ENCODE measurements around the gene DIS3. TPM values are rescaled to one million over a fixed set of nuclear protein-coding genes. Genes with fewer than 3 reads are reported as not detected.

The DIS3 gene
- total RNA-seq, 1 experiment from 2014 or later, result 21.8 TPM

GRCh38 chr13:72804301-72804700, 22.6 kb upstream of the DIS3 start:
- DNase-seq (ENCODE audit: low read depth, low spot score), result no peak
- Histone ChIP-seq H3K4me1 (ENCODE audit: control insufficient read depth, insufficient read depth, low read length) (no peaks in the 10 kb centered on the region), H3K27me3 (ENCODE audit: control insufficient read depth, insufficient read depth, low read length) (no peaks in the 10 kb centered on the region), H3K27ac (ENCODE audit: low read length) (no peak overlapping the region), H3K4me3 (ENCODE audit: low read depth in 2 of 2, low read length in 2 of 2) (no peak overlapping the region), H3K36me3 (ENCODE audit: control insufficient read depth, insufficient read depth, low read length) (no peaks in the 10 kb centered on the region; the same call in 1 of the 2 replicates), H3K9me3 (ENCODE audit: control insufficient read depth, insufficient read depth, low read depth, low read length) (no peaks in the 10 kb centered on the region)
- CTCF ChIA-PET, result no interaction called here
- ATAC-seq, result no peak
- BruUV-seq (replicated peaks), result no TSS peak
- in situ Hi-C loops (cut with HindIII; ENCODE audit: low pct_unique_long_range_greater_than_20kb, low sequenced_read_pairs), result no loop called here
- POLR2A ChIA-PET, result no interaction called here
- TF ChIP-seq CTCF (IDR thresholded peaks at IDR 0.05), result no peak
- no peak for TF ChIP-seq TCF7L2 (IDR thresholded peaks at IDR 0.05; ENCODE audit: low read depth, low read length)
- no peak for TF ChIP-seq REST (IDR thresholded peaks at IDR 0.05; ENCODE audit: insufficient read depth in 1 of 2, low read depth in 2 of 2, low read length in 1 of 2)
- TF ChIP-seq SIN3A (IDR thresholded peaks at IDR 0.05; ENCODE audit: borderline replicate concordance, insufficient read depth, low read depth, low read length), result no peak
- TF ChIP-seq POLR2AphosphoS5 (IDR thresholded peaks at IDR 0.05; ENCODE audit: low read depth, low read length), result no peak
- intact Hi-C loops (cut with micrococcal nuclease; ENCODE audit: unreplicated experiment), result no loop called here

GRCh38 chr13:72798817-72799216, 17.1 kb upstream of the DIS3 start:
- BruUV-seq (replicated peaks), result no TSS peak

More at GRCh38 chr13:72798817-72799216, 17.1 kb upstream of the DIS3 start:
- H3K27ac ChIP-seq (ENCODE audit: low read length), result no peak overlapping the region
- ChIA-PET POLR2A (no interaction called here), CTCF (no interaction called here)
- TF ChIP-seq TCF7L2 (IDR thresholded peaks at IDR 0.05; ENCODE audit: low read depth, low read length), result no peak
- TF ChIP-seq POLR2AphosphoS5 (IDR thresholded peaks at IDR 0.05; ENCODE audit: low read depth, low read length), result no peak
- no peak for TF ChIP-seq SIN3A (IDR thresholded peaks at IDR 0.05; ENCODE audit: borderline replicate concordance, insufficient read depth, low read depth, low read length)
- TF ChIP-seq REST (IDR thresholded peaks at IDR 0.05; ENCODE audit: insufficient read depth in 1 of 2, low read depth in 2 of 2, low read length in 1 of 2), result no peak
- H3K9me3 ChIP-seq (ENCODE audit: control insufficient read depth, insufficient read depth, low read depth, low read length), result no peaks in the 10 kb centered on the region
- H3K27me3 ChIP-seq (ENCODE audit: control insufficient read depth, insufficient read depth, low read length), result no peaks in the 10 kb centered on the region
- H3K4me1 ChIP-seq (ENCODE audit: control insufficient read depth, insufficient read depth, low read length), result no peaks in the 10 kb centered on the region
- in situ Hi-C loops (cut with HindIII; ENCODE audit: low pct_unique_long_range_greater_than_20kb, low sequenced_read_pairs) (no loop called here), intact Hi-C loops (cut with micrococcal nuclease; ENCODE audit: unreplicated experiment) (no loop called here)
- ATAC-seq (no peak), DNase-seq (ENCODE audit: low read depth, low spot score) (no peak)
- no peak overlapping the region for H3K4me3 ChIP-seq (ENCODE audit: low read depth in 2 of 2, low read length in 2 of 2)
- H3K36me3 ChIP-seq (ENCODE audit: control insufficient read depth, insufficient read depth, low read length), result peaks cover 14% of the 10 kb centered on the region; the same call in 1 of the 2 replicates
